NCI-H526 (cell line): Measurements from ENCODE around the gene SLC6A6.
A peak's percentile ranks its signal among the peaks of the same experiment; 100 is the strongest.
"Not testable (repeated sequence)": the region's sequence is repeated elsewhere in the genome, so short reads cannot be mapped to it uniquely, and the experiment has no call there.

Experiments
- DNase-seq, 2 experiments: peaks; one replicate each; lab custom pipeline; 2025; lab: John Stamatoyannopoulos, UW

The SLC6A6 gene

DNA sequence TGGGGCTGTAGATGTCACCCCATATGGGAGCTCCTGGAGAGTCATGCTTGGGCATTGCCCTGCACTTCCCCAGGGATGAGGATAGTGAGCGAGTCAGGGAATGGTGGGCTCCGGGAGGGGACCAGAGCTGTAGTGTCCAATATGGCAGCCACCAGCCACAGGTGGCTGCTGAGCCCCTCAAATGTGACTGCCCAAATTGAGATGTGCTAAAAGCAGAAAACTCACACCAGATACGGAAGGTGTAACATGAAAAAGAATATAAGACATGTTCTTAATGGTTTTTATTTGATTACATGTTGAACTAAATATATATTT is 106.1 kb downstream of the SLC6A6 start:
- DNase-seq, result no peak

DNA sequence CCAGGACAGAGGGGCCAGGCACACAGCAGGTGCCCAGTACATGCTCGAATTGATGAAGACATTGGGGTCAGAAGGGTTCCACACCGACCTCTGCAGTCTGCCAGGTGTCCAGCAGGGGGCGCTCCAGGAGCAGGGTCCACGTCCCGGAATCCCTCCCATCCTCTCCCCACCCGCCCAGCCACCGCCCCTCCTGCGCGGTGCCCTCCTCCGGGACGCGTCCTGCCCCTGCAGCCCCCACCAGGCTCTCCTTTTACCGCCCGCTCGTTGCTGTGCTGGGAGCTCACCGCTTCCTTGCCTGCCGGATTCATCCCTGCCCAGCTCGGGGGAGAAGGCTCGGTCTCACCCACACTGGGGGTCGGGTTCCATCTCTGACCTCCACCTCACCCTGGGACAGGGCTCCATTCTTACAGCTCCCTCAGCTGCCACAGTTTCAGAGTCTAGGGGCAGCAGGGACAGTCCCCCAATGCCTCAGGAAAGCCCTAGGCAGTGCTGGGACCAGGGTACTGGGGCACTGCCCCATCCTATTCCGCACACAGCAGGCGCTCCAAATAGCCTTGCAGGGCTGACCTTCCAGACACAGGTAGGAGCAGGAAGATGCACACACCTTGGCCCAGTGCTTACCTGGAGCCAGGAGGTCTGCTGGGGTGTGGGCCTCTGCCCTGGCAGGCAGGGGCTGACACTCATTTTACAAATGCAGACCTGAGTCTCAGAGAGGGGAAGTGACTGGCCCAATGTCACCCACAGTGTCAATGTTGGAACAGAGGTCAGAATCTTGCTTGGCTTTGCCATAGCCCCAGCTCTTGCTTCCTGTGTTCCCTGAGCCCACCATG is 106.8 kb downstream of the SLC6A6 start:
- DNase-seq, result peak; percentile 37 to 84

DNA sequence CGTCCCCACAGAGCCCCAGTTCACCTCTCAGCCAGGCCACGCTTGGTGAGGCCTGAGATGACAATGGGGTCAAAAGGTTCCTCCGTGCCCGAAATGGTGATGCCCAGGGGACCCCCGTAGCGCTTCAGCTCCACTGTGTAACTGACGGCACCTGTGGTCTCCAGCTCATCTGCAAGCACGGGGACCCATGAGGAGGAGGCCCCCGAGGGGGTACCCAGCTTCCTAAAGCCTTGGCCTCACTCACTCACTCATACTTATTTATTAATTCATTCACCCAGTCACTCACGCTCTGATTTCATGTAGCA is 107.3 kb downstream of the SLC6A6 start:
- DNase-seq, result no peak

DNA sequence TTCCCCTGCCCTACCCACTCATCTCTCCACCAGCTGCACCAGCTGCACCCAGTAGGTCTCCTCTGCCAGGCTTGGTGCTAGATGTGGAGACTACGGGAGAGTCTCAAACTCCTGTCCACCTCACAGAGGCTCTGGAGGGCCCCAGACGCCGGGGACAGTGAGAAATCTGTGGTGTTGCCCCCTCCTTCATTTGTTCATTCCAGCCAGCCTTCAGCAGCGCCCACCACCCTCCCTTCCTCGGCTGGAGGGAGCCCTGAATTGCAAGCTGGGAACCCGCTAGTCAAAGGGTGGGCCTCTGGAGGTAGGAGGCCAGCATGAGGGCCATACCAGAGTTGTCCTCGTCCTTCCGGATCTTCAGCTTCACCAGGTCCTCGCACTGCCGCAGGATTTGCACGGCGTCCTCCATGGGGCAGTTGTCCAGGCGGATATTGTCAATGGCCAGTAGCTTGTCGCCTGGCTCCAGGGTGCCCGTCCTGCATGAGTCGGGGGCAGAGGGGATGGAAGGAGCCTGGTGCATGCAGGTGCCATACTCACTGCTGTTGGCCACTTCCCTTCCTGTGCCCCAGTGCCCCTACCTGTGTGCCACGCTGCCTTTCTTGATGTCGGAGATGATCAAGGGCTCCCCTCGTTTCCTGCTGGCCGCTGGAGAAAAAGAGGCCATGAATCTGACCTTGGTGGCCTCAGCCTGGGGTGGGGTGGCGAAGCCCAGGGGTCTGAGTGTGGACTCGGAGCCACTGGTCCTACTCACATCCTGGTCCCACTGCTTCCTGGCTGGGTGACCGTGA is 108.6 kb downstream of the SLC6A6 start:
- DNase-seq, result no peak

DNA sequence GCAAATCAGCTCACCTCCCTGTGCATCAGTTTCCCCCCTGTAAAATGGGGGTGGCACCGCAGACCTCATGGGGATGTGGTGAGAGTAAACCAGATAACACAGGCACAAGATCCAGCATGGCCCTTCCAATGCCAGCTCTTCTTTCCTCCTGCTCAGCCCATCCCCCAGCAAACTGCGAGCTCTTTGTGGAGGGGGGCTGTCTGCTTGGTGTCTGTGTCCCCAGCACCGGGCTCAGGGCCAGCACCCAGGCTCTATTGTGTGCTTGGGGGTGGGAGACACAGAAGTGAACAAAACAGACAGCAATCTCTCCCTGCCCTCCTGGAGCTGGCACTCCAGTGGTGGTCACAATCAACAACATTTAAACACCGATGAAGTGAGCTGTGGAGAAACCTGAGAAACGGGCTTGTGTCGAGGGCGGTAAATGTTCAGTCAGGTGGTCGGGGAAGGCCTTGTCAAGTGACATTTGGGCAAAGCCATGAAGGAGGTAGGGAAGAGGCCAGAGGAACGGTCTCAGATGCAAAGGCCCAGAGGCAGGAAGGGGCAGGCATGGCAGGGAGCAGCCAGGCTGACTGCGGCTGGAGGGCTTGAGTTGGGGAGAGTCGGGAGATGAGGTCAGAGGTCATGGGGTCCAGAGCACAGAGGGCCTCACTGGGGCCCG is 109.3 kb downstream of the SLC6A6 start:
- DNase-seq, result no peak

DNA sequence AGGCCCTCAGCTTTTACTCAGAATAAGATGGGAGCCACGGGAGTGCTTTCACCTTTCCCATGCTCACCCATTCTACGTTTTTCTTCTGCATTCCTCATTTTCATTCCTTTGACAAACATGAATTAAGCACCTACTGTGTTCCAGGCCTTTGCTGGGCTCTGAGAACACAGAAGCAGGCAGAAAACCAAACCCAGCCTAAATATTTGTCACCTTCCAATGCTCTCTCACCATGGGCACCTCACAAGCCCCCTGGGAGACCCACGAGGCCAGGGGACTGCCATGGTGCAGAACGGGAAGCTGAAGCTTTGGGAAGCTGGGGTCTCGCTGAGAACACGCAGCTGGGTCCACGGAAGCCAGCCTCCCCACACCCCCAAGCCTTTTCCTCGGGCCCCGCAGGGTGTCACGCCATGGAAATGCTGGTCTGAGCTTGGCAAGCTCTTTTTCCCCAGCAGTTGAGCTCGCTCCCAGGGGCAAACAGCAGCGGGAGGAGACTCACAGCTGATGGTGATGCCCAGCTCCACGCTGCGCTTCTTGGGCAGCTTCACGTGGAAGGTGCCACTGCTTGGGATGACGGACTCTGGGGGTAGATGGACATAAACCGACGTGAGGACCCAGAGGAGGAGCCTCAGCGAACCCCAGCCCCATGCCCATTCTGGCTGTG is 110.0 kb downstream of the SLC6A6 start:
- no peak for DNase-seq

DNA sequence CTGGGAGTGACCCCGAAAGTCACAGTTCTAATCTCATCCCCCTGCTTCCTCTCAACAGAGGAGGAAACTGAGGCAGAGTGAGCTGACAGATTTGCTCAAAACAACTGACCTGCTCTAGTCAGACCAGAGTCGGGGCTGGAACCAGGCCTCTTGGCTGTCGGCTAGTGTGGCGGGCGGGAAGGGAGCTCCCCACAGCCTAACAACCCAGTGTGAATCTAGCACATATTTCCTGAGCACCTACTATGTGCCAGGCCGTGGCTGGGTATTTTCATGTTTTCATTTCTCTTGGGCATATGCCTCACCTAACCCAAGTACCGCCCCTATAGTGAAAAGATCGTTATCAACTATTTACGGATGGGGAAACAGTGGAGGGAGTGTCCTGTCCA is 110.5 kb downstream of the SLC6A6 start:
- DNase-seq, result no peak

DNA sequence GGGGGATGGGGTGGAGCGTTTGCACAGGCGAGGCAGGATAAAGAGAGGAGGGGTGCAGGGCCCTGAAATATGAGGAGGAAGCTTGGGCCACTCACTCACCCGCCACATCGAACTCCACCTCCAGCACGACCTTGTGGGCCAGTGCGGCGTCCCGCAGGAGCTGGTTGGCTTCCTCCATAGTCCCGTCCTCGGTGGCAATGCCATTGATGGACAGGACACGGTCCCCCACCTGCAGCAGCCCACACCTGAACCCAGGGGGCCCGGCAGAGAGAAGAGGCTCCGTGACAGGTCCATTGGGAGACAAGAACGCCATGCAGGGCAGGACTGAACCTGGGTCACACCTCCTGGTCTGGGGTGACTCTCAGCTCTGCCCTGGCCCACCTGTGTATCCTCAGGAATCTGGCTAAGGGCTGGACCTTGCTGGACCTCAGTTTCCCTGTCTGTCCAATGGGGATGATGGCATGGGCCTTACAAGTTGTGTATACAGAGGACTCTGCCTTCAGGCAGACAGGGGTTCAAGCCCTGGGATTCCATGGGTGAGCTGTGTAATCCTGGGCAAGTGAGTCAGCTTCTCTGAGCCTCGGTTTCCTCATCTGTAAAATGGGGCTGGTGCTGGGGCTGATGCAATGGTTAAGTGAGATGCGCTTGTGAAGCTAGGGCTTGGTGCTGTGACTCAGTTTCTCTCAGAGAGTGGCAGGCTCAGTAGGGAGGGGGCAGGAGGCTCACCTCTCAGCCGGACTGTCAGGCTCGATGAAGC is 111.3 kb downstream of the SLC6A6 start:
- no peak for DNase-seq

DNA sequence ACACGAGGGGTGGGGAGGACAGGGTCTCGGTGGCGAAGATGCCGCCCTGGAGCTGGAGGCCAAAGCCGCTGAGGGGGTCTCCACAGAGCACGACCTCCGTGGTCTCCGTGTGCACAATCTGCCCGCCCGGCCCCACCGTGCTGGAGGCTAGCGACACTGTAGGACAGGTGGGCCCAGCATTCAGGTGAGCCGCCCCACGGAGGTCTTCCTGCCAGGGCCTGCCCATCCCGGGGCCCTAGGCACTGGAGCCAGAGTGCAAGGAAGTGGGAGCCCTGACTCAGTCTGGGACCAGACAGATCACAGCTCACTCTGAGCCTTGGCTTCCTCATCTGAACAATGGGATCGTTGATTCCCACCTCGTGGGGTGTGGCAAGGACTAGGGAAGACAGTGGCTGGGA is 111.9 kb downstream of the SLC6A6 start:
- no peak for DNase-seq

DNA sequence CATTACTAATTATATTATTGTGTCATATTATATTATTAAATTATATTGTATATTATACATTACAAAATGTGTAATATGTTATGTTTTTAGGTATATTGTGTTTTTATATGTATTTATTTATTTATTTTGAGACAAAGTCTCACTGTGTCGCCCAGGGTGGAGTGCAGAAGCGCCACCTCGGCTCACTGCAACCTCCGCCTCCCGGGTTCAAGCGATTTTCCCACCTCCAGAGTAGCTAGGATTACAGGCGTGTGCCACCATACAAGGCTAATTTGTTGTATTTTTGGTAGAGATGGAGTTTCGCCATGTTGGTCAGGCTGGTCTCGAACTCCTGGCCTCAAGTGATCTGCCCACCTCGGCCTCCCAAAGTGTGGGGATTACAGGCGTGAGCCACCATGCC is 113.1 kb downstream of the SLC6A6 start:
- DNase-seq, result not testable (repeated sequence)

DNA sequence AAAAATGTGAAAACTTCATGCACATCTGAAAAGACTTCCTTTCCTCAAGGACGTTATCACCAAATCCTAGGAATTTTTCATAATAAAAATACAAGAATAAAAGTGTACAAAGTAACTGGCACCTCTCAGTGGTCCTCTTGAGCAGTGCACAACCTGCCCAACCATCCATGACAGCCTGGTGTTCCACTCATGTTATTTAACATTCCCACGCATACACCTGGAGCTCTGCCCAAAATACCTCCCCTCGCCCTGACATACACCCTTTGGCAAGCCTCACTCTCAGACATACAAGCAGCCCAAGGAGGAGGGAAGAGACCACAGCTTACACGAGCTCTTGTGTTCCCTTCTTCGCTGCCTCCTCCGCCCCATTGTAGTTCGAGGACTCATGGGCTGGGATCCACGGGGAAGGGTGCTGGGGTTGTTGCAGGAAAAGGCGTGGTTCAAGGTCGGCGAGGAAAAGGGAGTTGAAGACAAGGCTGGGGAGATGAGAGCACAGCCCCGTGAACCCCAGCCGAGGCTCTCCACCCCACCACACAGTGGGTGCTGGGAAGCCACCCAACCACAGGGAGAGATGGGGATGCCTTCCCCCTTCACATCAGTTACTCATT is 114.4 kb downstream of the SLC6A6 start:
- no peak for DNase-seq

DNA sequence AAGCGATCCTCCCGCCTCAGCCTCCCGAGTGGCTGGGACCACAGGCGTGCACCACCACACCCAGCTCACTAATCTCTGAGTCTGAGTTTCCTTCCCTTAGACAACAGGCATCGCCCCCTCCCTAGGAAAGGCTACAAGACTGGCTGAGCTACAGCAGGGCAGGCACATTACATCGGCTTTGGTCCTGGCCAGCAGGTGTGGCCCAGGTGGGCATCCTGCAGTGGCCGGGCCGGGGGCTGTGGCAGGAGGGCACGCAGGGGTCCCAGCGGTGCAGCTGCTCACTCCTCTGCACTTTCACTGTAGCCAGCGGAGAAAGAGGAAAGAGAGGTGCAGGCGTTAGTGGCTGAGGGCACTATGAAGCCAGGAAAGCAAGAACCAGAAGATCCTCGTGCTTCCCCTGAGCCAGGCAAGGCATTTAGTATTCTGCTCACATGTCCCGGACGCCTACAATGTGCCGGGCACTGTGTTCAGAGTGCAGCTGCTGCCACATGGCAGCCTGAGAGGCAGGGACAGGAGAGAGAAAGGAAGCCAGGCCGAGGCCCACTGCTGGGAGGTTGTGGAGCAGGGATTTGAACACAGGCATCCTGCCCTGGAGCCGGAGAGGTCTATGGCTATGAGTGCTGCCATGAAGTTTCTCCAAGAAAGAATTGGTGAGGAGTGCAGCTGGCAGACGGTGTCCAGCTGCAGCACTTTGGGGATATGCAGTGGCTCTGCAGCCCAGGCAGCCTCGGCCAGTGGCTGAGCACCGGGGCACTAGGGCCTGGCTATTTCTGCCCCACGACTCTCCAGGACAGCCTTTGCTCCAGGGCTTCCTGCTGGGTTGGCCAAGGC is 115.4 kb downstream of the SLC6A6 start:
- DNase-seq, result no peak

DNA sequence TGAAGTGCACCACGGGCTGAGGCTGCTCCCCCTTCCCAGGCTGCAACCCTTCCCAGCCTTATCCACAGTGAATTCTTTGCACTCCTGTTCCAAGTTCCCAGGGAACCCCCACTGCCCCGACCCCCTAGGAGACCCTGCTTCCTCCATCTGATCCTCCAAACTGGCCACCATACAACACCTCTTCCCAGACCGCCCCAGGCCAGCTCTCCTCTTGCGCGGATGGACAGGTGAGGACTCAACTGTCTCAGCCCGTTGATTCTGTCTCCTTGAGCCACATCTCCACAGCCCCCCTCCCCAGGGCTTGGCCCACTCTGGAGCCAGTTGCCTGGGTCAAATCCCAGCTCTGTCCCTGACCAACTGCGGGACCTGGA is 116.0 kb downstream of the SLC6A6 start:
- DNase-seq, result no peak

DNA sequence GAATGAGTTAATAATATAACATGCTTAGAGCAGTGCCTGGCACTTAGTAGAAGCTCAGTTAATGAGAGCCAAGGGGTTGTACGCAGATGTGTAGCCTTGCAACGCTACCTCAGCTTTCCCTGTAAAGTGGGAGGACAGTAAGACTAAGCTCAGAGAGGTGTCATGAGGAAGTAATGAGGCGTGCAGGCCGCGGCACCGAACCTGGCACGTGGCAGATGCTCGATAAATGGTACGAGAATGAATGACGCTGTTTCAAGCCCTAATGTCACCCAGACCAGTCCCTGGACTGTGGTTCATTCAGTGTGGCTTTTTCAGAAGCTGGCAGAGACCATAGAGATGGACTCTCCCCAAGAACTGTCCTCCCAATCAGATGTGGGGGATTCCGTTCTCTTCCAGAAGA is 116.5 kb downstream of the SLC6A6 start:
- no peak for DNase-seq

DNA sequence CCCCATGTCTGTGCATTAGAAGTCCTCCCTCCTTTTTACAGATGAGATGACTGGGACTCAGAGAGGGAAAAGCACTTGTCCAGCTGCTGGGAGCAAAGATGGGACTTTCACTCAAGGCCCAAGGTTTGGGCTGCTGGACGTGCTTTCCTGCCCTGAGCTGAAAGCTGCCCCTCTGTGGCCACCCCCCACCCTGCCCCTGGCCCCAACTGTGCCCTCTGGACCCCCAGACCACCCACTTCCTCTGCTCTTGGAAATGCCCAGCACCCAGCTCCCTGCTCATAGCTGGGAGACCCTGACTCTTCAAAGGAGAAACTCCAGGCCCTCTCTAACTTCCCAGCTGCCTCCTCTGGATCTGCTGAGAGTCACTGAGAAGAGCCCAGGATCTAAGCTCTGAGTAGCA is 117.0 kb downstream of the SLC6A6 start:
- no peak for DNase-seq

DNA sequence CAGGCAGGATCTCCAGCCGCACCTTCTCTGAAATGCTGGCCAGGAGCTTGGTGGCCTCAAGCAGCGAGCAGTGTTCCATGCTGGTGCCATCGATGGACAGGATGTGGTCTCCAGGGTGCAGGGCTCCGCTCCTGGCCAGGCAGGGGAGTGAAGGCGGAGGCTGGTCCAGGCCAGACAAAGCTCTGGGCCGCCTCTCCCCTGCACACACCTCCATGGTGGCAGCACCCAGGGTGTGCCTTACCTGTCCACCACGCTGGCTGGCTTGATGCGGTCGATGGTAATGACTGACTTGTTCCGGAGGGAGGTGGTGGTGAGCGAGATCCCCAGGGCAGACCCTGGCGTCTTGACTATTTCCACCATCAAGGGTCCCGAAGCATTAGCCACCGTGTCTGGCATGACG is 117.7 kb downstream of the SLC6A6 start:
- DNase-seq, result no peak

DNA sequence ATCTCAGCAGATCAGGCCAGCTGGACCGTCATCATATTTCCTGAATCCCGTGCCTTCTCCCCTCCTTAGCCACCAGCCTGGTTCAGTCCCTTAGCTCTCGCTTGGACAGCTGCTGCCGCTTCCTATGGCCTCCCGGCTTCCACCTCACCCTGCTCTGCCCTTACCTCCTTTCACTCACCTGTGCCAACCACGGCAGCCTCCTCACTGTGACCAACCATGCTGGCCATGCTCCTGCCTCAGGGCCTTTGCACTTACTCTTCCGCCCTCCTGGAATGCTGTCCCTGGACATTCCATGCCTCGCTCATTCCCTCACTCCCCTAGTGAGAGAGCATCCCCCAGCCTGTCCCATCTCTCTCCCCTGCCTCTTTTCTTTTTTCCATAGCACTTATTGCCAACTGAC is 118.6 kb downstream of the SLC6A6 start:
- no peak for DNase-seq

DNA sequence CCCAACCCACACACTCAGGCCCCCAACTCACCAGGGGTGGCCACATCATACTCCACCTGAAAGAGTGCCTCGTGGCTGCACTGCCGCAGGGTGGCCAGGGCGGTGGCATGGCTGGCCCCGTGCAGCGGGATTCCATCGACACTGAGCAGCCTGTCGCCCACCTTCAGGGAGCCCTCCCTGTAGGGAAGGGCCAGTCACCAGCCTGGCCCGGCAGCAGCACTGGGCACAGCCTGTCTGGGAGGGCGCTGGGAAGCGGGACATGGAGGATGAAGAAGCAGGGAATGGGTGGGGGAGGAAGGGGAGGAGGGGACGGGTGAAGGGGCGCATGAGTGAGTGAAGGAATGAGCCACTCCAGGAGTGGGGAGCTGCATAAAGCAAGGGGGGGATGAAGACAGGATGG is 119.2 kb downstream of the SLC6A6 start:
- no peak for DNase-seq

DNA sequence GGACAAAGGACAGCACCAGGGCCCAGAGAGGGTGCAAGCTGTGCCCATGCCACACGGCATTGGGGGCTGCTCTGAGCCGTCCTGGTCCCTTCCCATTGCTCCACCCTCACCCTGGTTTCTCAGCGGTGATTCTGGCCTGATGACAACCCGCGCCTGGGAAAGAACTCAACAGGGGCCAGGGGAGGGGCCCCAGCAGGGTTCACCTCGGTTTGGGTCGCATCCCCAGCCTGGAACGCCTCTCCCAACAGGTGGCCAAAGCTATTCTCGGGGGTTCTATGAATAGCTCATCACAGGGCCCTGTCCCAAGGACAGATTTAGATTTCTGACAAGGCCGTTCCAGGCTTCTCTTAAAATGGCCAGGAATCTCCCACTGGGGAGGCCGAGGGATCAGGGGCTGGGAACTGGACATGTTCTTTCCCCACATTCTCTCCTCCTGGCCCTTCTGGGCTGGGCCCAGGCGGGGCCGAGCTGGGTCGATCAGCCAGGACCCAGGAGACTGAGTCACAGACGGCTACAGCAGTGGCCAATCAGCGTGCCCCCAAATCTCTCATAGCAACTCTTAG is 119.8 kb downstream of the SLC6A6 start:
- no peak for DNase-seq

DNA sequence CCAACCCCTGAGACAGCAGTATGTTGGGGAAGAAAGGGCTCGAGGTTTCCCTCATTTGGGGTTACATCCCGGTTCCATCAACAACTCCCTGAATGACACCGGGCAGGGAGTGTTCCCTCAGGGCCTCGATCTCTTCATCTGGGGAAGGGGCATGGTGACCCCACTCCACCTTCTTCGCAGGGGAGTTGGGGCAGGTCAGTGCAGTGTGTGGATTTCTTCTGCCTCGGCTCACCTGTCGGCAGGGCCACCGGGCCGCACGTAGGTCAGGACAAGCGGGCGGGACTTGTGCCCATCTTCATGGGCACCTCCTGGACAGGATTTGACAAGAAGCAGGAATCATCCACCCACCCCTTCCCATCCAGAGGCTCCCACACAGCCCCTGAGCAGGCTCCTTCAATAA is 120.4 kb downstream of the SLC6A6 start:
- DNase-seq, result no peak
